Measurements from ENCODE around the gene ASB10.

The ASB10 gene

DNA sequence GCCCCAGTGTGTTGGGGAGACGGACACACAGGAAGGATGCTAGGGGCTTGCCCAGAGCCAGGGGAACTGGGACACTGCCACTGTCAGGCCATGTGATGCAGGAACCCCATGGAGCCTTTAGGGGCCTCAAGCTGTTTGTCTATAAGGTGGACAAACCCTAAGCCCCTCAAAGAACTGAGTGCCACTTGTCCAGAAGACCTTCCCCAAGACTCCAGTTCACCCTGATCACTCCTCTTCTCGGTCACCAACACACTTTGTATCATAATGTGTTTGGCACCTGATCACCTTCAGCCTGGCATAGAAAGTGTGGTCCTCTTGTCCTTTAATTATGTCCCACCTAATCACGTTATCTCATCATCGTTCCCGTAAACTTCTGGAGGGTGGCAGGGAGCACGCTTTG, 22.5 kb upstream of the ASB10 start:
- no peak for DNase-seq

DNA sequence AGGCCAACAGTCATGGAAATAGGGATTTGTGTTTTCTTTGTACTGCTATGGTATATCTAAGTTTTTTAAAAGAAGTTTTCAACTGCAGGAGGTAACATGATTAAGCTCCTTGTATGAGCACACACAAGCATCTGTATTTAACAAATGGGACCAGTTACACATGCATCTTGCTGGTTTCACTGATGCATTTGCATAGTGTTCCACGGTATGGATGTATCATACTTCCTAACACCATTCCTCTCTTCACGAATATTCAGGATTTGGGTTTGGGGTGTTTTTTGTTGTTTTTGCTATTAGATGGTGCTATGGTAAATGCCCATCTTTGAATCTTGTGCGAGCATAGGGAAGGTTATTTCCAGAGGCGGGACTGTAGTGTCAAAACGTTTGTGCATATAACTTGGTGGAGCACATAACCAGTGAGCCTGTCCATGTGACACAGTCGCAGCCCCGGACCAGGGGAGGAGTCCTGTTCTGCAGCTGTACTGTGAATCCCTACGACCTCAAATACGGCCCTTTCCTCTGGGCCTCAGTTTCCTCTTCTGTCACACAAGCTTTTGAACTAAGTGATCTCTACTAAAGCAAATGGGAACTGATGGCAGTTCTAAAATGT, 21.3 kb upstream of the ASB10 start:
- no peak for DNase-seq

DNA sequence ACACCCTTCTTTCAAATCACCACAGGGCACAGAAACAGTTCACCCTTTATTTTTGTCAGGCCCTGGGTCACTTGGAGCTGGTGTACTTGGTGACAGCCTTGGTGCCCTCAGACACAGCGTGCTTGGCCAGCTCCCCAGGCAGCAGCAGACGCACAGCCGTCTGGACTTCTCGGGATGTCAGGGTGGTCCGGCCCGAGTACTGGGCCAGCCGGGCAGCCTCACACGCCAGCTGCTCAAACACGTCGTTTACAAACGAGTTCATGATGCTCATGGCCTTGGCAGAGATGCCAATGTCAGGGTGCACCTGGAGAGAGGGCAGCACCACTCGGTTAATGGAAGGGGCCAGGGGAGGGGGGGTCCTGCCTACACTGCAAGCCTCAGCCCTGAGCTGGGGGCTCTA, 20.8 kb upstream of the ASB10 start:
- no peak for DNase-seq

DNA sequence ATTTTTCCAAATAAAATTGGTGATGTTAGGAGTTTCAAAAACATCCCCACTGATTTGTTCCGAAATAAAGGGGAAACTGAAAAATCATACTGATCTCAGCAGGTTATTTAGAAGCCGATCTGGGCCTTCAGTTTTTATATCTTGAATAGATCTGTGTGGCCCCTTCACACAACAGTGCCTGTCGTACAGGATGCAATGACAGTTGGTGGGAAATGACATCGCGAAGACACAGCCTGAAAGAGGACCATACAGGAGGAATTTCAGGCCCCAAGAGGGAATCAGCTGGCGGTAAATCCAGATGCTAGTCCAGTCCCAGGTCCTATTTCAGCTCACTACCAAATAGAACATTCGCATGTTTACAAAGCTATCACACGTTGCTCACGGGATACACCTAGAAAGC, 20.3 kb upstream of the ASB10 start:
- no peak for DNase-seq

DNA sequence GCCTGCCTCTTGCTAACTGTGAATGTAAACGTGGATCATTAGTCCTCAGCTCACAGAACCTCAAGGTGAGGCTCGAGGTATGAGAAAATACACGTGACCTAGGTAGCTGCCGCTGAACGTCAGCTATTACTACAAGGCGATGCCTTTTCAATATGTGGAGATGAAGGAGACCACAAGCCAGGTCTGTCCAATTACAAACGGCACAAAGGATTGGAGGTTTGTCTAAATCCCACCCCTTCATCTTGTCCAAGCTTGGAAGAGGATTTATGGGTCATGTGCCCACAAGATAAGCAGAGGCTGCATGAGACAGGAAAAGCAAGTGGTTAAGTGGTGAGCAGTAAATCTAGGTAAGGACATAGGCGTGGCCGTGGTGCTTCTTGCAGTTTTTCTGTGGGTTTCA, 19.9 kb upstream of the ASB10 start:
- DNase-seq = no peak

DNA sequence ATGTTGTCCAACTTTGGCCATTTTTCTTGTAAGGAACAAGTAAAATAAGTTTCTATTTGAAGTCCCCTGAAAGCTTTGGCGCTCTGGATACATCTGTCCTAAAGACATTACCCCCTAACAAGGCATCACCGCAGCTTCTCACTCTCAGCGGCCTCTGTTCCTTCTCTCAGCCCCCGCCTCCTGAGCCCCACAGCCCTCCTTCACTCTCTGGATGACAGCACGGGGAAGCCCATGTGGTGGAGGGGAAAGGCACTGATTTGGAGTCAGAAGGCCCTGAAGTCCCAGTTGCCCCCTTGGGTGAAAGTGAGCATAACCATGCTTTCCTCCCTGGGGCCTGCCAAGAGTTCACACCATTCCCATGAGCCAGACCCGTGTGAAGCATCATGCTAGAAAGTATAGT, 18.7 kb upstream of the ASB10 start:
- DNase-seq = no peak

DNA sequence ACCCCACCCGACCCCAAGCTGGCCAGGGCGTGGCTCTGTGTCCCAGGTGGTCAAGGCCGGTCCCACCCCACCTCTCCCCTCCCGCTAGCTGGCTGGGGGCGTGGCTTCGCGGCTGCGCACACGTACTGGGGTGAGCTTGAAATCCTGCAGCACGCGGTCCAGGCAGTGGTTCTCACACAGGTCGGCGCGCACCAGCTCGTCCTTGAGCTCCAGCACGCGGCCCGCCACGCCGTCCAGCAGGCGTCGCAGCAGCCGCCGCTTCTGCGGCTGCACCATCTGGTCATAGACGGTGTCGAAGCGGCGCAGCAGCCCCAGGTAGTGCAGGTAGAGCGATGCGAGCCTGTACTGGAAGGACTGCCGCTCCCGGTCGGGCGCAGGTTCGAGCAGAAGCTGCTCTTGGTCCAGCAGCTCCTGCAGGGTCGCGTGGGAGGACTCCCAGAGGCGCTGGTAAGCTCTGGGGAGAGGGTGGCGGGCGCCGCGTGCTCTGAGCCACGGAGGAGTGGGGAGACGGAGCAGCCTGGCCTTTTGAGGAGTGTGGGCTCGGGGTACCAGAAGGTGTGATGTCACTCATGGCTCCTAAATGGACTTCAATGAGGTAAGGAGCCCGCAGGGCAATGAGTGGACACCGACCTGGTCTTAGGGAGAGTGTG, 17.5 kb upstream of the ASB10 start:
- DNase-seq = no peak

DNA sequence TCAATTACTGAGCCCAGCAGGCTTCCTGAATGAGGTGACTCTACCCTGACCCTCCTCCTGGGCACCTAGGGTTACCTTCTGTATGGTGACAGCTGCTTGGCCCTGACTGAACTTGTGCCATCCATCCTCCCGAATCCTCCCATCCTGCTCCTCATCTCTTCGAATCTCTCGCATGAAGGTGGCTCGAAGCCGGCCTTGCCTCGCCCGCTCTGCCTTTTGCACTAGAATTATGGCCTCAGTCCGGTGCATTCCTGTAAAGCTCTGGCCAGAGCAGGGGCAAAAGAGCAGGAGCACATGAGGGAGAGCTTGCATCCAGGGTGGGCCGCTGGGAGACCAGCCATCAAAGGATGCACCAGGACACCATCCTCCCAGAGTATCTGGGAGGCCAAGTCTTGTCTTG, 15.8 kb upstream of the ASB10 start:
- DNase-seq = no peak

DNA sequence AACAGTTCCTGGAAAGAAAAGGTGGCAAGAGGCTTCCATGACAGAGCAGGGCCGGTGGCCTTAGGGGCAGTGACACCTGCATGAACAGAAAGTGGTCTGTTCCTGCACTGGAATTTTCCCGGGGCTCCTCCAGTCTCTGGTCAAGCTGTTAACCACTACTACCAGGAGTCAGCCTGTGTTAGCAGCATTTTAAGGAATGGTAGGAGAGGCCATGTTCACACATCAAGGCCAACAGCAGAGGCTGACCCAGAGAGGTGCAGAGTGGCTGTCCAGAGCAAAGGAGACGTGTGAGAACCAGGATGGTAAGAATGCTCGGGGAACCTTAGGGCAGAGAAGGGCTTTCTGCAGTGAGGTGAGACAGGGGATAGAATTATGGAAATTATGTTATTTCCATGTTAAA, 14.7 kb upstream of the ASB10 start:
- no peak for DNase-seq

DNA sequence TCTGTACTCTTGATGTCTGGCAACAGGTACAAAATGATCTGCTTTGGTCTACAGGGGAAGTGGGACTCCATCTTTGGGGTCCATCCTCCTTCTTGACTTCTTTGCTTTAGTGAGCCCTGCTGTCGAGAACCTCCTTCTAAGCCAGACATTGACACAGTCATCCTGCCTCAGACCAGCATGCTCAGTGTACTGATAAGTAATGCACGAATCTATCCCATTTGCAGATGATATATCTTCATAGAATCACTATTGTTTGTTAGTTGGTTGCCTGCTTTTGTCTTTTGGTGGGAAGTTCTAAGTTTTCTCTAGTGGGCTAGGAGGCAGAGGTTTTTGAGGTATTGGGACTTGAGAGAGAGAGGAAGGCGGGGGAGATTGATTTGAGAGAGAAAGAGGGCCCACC, 14.3 kb upstream of the ASB10 start:
- no peak for DNase-seq

DNA sequence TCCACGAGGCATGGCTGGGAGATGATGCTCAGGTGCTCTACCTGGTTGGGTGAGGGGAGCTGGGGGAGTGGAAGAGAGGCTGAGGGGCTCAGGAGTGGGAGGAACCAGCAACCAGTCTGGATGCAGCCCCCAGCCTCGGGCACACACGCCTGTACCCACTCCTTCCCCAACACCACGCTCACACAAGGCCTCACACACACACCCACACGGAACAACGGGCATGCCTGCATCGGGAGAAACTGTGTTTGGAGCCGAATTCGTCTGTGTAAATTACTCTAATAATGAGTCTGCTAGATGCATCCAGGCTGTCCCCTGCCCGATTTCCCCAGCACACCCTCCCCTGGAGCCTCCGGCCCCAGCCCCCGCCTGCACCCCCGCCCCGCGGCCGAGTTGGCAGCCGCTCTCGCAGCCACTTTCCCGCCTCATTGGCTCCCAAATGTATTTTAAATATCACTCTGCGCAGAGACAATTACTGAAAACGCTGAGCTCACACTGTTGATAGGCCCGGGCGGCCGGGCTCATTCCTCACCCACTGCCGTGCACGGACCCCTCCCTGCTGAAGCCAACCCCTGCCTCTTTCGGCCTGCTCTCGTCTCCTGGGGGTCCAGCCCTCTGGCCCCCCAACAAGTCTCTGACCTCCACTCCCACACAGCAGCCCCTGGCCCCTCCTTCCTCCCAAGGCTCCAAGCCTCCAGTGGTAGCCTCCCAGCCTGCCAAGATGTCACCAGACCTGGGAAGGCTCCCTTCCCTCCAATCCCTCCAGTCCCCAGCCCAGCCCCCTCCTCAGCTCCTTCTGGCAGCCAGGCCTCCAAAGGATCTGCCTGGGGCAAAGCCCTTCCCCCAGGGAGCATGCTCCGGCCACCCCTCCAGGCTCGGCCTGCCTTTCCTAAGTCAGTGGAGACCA, 12.1 kb upstream of the ASB10 start:
- peak; percentile 36 for DNase-seq

DNA sequence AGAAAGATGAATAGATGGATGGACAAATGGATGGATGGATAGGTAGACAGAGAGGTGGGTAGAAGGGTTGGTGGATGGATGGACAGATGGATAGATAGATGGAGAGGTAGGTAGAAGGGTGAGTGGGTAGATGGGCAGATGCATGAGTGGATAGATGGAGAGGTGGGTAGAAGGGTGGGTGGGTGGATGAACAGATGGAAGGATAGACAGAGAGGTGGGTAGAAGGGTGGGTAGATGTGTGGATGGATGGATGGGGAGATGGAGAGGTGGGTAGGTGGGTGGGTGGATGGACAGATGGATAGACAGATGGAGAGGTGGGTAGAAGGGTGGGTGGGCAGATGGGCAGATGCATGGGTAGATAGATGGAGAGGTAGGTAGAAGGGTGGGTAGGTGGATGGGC, 10.9 kb upstream of the ASB10 start:
- DNase-seq = no peak

DNA sequence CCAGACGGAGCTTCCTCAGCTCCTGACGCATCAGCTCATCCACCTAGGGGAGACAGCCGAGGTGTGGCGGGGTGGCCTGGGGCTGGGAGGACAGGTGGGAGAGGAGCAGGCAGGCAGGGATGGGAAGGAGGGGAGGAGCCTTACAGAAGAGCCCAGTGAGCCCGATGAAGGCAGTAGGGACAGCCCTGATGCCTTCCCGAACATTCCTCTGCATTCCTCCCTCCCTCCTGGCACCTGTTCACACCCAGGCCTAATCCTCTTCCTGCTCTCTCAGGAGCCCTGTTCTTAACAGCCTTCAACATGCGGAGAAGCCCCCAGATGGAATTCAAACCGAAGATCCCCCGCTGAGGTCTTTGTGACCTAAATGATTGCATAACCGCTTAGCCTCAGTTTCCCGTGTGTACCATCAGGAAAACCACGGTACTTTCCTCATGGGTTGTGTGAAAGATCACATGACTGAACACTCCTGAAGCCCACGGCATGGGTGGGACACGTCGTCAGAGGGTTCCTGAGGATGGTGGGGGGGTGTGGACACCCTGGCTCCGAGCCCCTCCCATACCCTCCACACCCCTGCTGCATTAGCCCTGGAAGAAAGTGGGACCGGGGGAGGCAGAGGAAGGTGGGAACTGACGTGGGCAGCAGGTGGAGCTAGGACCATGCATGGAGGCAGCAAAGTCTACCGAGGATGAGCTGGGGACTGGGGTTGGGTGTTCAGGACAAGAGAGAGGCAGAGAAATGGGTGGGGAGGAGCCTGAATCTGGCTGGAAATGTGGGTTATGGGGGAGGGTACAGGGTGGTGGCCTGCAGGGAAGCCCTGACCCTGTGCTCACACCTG, 8.8 kb upstream of the ASB10 start:
- DNase-seq = no peak

DNA sequence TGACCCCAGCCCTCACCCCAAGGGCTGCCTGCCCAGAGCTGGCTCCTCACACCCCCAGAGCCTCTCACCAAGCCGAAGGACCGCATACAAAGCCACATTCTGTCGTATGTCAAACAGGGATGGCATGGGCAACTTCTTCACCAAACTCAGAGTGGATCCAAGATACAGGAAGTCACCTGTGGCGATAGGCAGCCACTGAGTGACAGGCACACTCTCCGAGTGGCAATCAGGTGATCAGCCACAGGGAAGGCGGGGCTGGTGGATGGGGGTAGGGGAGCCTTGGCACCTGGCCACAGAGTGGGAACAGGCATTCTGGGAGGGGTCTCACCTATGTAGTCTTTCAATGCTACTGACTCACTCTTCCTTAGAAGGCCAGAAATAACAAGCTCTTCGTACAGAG, 7.1 kb upstream of the ASB10 start:
- no peak for DNase-seq

DNA sequence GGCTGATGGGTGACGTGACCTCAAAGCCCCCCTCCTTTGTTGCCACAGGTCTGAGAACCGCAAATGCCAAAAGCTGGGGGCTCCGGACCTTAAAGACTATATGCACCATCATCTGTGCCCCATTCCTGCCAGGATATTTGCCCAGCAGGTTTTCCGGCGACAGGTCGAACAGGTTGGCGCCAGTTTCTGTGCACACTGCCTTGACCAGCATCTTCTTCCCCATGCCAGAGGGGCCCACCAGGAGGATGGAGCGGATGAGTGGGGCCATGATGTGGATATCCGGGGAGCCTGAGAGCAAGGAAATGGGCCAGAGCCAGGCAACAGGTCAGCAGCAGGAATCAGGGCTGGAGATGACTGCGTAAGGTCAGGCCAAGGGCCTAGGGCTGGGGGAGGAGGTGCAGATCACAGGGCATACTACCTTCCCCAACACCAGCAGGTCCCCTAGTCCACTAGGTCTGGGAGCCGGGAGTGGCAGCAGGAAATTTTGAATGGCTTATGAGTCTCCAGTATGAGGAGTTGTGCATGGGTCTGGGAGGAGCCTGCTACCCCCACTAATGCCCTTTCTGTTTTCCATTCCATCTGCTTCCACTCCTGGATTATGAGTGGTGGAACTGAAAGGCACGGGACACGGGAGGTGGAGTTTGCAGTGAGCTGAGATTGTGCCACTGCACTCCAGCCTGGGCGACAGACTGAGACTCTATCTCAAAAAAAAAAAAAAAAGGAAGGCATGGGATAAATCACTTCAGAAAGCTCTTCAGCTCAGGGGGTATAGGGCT, 6.3 kb upstream of the ASB10 start:
- no peak for DNase-seq

DNA sequence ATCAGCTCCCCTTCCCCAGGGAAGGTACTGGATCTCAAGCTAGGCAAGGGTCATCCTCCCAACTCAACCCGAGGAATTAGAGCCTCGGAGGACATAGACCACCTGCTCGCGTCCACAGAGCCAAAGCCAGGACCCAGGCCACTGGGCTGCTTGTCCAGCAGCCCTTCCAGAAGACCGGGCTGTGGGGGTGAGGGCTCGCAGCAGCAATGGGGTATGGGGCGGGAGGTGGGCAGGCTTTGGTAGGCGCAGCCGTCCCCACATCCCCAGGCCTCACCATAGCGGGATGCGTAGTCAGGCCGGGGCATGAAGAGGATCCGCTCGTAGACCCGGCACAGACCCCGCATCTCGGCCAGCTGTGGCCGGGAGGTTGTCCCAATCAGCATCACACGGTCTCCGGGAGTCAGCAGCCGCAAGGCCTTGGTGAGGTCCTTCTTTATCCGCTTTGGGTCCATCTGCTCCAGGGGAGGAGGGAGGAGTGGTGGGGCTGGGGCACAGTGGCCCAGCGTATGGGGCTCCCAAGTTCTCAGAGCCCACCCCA, 5.0 kb upstream of the ASB10 start:
- DNase-seq = no peak

DNA sequence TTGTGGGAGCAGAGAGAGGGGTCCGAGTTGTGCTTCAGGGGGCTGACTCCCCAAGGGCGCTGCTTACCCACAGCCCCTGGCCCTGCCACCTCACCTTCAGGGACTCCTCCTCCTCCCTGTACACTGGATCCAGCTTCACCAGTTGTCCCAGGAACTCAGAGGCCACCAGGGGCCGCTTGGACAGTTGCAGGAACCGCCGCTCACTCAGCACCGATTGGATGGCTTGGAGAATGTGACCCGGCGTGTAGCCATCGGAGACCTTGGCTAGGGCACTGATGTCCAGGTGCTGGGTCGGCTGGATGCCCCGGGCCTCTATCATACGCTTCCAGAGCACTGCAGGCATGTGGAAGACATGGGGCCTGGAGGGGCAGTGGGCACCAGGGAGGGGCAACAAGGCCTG, 4.5 kb upstream of the ASB10 start:
- no peak for DNase-seq

DNA sequence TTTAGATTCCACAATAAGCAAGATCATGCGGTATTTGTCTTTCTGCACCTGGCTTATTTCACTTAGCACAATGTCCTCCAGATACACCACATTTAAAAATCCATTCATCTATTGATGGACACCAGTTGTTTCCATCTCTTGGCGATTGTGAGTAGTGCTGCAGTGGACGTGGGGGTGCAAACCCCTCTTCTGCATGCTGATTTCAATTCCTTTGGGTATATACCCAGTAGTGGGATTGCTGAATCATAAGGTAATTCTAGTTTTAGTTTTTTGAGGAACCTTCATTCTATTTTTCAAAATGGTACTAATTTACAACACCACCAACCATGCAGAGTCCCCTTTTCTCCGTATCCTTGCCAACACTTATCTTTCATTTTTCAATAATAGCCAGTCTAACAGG, 2.0 kb upstream of the ASB10 start:
- no peak for DNase-seq

DNA sequence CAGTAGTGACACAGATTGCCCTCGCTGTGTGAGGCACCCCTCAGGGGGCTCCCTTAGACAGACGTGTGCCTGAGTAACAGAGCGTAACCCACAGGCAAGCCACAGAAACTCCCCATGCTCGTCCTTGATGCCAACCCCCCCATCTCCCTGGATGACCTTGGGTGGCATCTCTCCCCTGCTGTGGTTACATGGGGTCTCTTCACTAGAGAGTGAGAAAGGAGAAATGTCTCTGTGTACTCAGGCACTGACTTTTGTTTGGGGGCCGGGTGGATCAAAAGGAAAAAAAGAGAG, 1.1 kb upstream of the ASB10 start:
- no peak for DNase-seq

DNA sequence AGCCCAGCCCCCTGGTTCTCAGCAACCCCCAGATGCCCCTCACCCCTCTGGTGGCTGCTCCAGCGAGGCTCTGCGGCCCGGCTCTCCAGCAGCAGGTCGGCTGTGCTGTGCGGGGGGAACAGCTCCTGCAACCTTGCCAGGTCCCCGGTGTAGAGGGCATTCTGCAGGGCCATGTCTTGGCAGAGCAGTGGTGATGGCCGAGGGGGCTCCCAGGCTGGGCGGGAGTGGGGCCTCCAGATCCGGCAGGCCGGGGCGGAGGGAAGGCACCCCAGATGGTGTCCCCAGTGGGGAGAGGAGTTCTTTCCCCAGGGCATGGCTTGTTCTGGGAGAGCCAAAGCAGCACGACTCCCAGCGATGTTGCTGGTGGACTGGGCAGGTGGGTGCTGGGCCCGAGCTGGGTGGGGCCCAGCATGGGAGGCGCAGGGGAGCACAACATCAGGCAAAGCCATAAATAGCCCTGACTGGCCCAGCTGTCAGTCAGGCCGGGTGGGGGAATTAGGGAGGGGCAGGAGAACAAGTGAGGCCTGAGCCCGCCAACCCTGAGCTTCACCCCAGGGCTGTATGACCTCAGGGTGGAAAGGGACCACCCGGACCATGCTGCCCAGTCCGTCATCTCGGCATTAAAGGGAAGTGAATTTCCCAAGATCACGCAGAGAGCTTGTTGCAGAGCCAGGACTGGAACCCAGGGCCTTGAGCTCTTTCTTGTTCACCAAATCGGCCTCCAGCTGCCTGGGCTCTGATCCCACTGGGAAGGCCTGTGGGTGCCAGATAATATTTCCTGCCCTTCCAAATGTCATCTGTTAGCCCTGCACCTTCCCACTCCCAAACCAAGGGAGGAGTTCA, 580 bp upstream of the ASB10 start:
- no peak for DNase-seq

All from NCI-H446 treated with DMSO at 0.1 percent for 48 hours (cell line).